Astrocyte of the cerebellum (primary cell): ENCODE results near the gene WWC2.
"Not testable (repeated sequence)": the region's sequence is repeated elsewhere in the genome, so short reads cannot be mapped to it uniquely, and the experiment has no call there.

Experiments
- DNase-seq: peaks from one replicate; pipeline ENCODE4 v3.0.0-alpha.2; 2011; ENCODE audit warnings: low read depth
- H3K4me3 ChIP-seq: 2 replicates; pipeline ENCODE4 v1.5.1; 2011; ENCODE audit warnings: mild to moderate bottlenecking, low read depth, low read length, moderate library complexity
- in situ Hi-C: cut with HindIII; loops from 2 replicates; pipeline ENCODE4 v1.10.0; 2017; ENCODE audit warnings: low sequenced_read_pairs
- TF ChIP-seq, protein P1 (sequence below): IDR thresholded peaks from 2 replicates; pipeline ENCODE4 v1.5.1; 2012; ENCODE audit warnings: low read length, low read depth, moderate library complexity, mild to moderate bottlenecking; ENCODE audit errors: missing control alignments

Gene WWC2

GRCh38 chr4:183190900-183191527 is 92.0 kb downstream of the WWC2 start:
- in situ Hi-C loops = no loop called here
- no peak for DNase-seq
- TF ChIP-seq, protein P1, sequence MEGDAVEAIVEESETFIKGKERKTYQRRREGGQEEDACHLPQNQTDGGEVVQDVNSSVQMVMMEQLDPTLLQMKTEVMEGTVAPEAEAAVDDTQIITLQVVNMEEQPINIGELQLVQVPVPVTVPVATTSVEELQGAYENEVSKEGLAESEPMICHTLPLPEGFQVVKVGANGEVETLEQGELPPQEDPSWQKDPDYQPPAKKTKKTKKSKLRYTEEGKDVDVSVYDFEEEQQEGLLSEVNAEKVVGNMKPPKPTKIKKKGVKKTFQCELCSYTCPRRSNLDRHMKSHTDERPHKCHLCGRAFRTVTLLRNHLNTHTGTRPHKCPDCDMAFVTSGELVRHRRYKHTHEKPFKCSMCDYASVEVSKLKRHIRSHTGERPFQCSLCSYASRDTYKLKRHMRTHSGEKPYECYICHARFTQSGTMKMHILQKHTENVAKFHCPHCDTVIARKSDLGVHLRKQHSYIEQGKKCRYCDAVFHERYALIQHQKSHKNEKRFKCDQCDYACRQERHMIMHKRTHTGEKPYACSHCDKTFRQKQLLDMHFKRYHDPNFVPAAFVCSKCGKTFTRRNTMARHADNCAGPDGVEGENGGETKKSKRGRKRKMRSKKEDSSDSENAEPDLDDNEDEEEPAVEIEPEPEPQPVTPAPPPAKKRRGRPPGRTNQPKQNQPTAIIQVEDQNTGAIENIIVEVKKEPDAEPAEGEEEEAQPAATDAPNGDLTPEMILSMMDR = no peak
- H3K4me3 ChIP-seq = no peak overlapping the region

DNA sequence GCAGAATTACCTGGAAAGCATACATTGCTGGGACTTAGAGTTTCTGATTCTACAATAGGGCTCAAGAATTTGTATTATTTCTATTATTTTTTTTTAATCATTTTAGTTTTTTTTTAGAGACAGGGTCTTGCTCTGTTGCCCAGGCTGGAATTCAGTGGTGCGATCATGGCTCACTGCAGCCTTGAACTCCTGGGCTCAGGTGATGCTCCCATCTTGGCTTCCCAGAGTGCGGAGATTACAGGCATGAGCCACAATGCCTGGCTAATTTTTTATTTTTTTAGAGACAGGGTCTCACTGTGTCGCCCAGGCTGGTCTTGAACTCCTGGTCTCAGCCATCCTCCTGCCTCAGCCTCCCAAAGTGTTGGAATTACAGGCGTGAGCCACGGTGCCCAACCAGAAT is 92.6 kb downstream of the WWC2 start:
- in situ Hi-C loops = no loop called here
- TF ChIP-seq, protein P1 = no peak

DNA sequence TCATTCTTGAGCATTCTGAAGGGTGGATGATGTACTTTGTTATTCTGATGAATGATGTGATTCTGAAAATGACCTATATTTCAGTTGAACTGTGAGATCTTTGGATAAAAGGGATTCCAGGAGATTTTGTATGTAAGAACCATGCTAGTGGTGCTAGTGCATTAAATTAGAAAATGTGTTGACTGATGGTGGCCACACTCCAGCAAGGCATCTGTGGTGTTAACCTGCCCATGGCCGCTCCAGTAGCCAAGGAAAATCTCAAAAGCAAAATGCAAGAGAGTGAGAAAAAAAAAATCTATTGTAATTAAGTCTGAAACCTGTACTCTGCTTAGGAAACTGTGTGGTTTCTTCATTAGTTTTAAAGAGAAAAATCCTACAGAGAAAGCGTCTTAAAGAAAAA is 93.5 kb downstream of the WWC2 start:
- H3K4me3 ChIP-seq = no peak overlapping the region
- in situ Hi-C loops = no loop called here
- DNase-seq = no peak
- TF ChIP-seq, protein P1 = no peak

More for the DNA sequence above, 92.6 kb downstream of the WWC2 start:
- H3K4me3 ChIP-seq = no peak overlapping the region
- no peak for DNase-seq

DNA sequence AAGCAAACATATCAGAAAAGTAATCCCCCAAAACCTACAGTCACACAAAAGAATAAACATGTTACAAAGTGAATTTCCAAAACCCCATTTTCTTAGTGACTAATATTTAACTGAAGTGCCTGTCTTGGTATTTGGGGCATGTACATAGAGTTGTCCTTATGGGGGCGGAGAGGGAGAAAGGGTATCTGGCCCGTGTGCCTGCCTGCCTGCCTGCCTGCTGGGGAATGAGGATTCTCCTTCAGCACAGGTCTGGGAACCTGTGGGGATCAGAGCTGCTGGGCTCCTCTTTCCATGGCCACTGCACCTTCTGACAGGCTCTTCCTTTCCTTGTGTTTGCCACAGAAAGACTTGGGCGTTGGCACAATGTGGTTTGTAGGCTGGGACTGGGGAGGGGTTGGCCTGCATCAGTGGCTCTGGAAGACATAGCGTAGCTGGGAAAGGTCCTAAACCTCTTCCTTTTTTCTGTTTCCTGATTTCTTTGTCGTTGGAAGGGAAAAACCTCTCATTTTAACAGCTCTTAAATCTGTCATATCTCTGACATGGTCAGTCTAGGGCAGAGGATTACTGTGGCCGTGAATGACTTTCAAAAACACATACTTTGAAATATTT is 94.8 kb downstream of the WWC2 start:
- H3K4me3 ChIP-seq, in situ Hi-C loops: not testable (repeated sequence)

GRCh38 chr4:183195534-183195933 is 96.5 kb downstream of the WWC2 start:
- TF ChIP-seq, protein P1 = no peak
- no peak overlapping the region for H3K4me3 ChIP-seq
- in situ Hi-C loops = no loop called here
- no peak for DNase-seq

More for the DNA sequence above, 94.8 kb downstream of the WWC2 start:
- not testable (repeated sequence) for DNase-seq

DNA sequence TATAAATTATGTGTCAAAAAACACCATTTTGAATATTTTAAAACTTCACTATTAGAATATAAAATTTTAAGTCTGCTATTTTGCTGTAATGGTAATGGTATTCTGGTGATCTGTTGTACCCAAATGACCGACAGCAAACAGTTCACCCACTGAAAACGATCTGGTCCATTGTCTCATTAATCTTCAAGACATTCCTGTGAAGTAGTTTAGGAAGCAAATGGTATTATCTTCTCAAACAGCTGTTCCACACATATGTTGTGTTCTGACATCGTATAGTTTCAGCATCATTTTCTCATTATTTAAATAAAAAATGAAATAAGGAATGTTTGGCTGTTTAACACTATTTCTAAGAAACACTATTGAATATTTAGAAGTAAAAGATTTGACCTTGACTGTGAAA is 98.1 kb downstream of the WWC2 start:
- in situ Hi-C loops = no loop called here
- no peak overlapping the region for H3K4me3 ChIP-seq

DNA sequence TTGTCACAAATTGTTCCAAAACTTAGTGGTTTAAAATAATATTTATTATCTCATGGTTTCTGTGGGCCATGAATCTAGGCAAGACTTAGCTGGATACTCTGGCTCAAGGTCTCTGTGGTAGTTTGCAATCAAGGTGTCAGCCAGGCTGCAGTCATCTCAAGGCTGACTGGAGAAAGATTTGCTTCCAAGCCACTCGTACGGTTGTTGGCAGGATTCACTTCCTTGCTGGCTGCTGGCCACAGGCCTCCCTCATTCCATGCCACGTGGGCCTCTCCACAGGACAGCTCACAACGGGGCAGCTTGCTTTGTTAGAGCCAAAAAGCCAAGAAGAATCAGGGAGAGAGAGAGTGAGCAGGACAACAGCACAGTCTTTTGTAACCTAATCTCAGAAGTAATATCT is 101.4 kb downstream of the WWC2 start:
- DNase-seq = peak; percentile 88
- in situ Hi-C loops = no loop called here
- TF ChIP-seq, protein P1 = no peak
- no peak overlapping the region for H3K4me3 ChIP-seq

More for the DNA sequence above, 98.1 kb downstream of the WWC2 start:
- DNase-seq = no peak
- TF ChIP-seq, protein P1 = no peak
